HCT116 (cell line): ENCODE results near the gene ZBTB33.

ENCODE experiments used
- CBX3 ChIP-seq: IDR thresholded peaks from 2 replicates; pipeline ENCODE4 v1.6.1; 2012; ENCODE audit warnings: low read depth
- CTCF ChIP-seq, 3 experiments: fragments of 200-600 bp in 1 of 3; sonication (generic) in 1 of 3; IDR thresholded peaks in 2 of 3; conservative IDR thresholded peaks in 1 of 3; 2 replicates each; pipeline ENCODE4 v1.5.1; 2012 to 2017; ENCODE audit warnings: low read depth in 2 of 3, low read length in 2 of 3, antibody characterized with exemption in 1 of 3, borderline replicate concordance in 1 of 3, control low read depth in 1 of 3, mild to moderate bottlenecking in 1 of 3, mixed read lengths in 1 of 3, mixed run types in 1 of 3, moderate library complexity in 1 of 3; ENCODE audit not compliant: insufficient read depth in 1 of 3
- EGR1 ChIP-seq: IDR thresholded peaks from 2 replicates; pipeline ENCODE4 v1.6.1; 2012; ENCODE audit warnings: low read depth
- EZH2 ChIP-seq: fragments of 200-600 bp; sonication (generic); IDR thresholded peaks from 2 replicates; pipeline ENCODE4 v1.6.1; 2017; ENCODE audit warnings: antibody characterized with exemption, mixed run types
- POLR2A ChIP-seq: IDR thresholded peaks from 2 replicates; pipeline ENCODE4 v1.7.0; 2011; ENCODE audit warnings: borderline replicate concordance; ENCODE audit not compliant: insufficient read depth, insufficient read length; ENCODE audit errors: extremely low read depth
- POLR2AphosphoS5 ChIP-seq: IDR thresholded peaks from 2 replicates; pipeline ENCODE4 v1.6.1; 2011; ENCODE audit warnings: mild to moderate bottlenecking, low read depth, low read length, moderate library complexity
- TCF7L2 ChIP-seq: IDR thresholded peaks from 2 replicates; pipeline ENCODE4 v1.7.0; 2011; ENCODE audit warnings: borderline replicate concordance, inconsistent platforms; ENCODE audit not compliant: insufficient read depth, insufficient read length; ENCODE audit errors: extremely low read depth
- ZFX ChIP-seq: fragments of 450-650 bp; IDR thresholded peaks from 2 replicates; pipeline ENCODE4 v1.6.1; 2017
- ZNF274 ChIP-seq: fragments of 200-500 bp; sonication (Bioruptor generic); IDR thresholded peaks from 2 replicates; pipeline ENCODE4 v1.6.1; 2014; ENCODE audit warnings: mild to moderate bottlenecking, low read depth, low read length, inconsistent platforms
- TF ChIP-seq, protein P1 (sequence below): IDR thresholded peaks from 2 replicates; pipeline ENCODE4 v1.6.1; 2012; ENCODE audit warnings: low read depth
- TF ChIP-seq, protein P2 (sequence below): IDR thresholded peaks from 2 replicates; pipeline ENCODE4 v1.6.1; 2012

DNA sequence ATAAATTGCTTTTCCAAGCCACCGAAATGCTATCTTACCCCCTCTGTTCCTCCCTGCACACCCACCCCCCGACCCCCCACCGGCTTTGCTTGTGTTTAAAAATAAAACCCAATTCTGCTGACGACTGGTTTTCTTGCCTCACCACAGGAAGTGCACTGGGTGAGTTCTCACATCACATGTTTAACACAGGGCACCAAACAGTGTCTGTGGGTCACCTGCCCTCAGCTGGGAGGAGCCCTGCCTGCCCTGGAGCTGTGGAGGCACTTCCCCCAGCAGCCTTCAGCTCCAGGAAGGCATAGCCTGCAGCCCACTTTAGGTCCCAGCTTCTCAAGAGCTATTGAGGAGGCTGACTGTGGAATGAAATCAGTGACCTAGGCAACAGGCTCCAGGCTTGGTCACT, 51.8 kb downstream of the ZBTB33 start:
- no peak for TF ChIP-seq EGR1
- TF ChIP-seq, protein P1, sequence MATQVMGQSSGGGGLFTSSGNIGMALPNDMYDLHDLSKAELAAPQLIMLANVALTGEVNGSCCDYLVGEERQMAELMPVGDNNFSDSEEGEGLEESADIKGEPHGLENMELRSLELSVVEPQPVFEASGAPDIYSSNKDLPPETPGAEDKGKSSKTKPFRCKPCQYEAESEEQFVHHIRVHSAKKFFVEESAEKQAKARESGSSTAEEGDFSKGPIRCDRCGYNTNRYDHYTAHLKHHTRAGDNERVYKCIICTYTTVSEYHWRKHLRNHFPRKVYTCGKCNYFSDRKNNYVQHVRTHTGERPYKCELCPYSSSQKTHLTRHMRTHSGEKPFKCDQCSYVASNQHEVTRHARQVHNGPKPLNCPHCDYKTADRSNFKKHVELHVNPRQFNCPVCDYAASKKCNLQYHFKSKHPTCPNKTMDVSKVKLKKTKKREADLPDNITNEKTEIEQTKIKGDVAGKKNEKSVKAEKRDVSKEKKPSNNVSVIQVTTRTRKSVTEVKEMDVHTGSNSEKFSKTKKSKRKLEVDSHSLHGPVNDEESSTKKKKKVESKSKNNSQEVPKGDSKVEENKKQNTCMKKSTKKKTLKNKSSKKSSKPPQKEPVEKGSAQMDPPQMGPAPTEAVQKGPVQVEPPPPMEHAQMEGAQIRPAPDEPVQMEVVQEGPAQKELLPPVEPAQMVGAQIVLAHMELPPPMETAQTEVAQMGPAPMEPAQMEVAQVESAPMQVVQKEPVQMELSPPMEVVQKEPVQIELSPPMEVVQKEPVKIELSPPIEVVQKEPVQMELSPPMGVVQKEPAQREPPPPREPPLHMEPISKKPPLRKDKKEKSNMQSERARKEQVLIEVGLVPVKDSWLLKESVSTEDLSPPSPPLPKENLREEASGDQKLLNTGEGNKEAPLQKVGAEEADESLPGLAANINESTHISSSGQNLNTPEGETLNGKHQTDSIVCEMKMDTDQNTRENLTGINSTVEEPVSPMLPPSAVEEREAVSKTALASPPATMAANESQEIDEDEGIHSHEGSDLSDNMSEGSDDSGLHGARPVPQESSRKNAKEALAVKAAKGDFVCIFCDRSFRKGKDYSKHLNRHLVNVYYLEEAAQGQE = no peak
- TF ChIP-seq TCF7L2 = no peak
- TF ChIP-seq ZFX = no peak
- no peak for TF ChIP-seq POLR2A
- no peak for TF ChIP-seq CTCF (IDR thresholded peaks at IDR 0.05 in 2 of 3, conservative IDR thresholded peaks at IDR 0.05 in 1 of 3; ENCODE audit: borderline replicate concordance in 1 of 3, insufficient read depth in 1 of 3, low read depth in 2 of 3, low read length in 2 of 3)
- no peak for TF ChIP-seq EZH2
- TF ChIP-seq, protein P2, sequence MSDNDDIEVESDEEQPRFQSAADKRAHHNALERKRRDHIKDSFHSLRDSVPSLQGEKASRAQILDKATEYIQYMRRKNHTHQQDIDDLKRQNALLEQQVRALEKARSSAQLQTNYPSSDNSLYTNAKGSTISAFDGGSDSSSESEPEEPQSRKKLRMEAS = no peak
- TF ChIP-seq ZNF274 = no peak
- no peak for TF ChIP-seq CBX3
- no peak for TF ChIP-seq POLR2AphosphoS5
